Neural cell (in vitro differentiated cells): ENCODE data around the gene TPR. TPM values are rescaled to one million over a fixed set of nuclear protein-coding genes. Genes with fewer than 3 reads are reported as not detected.

Experiments
- H2AFZ ChIP-seq: fragments of 200-600, 300-800 bp; sonication (generic), shearing (Covaris generic); 2 replicates; pipeline ENCODE4 v1.6.0; 2014; ENCODE audit warnings: low read depth, mild to moderate bottlenecking, antibody characterized with exemption, low read length, moderate library complexity
- H3F3A ChIP-seq: fragments of 200-600 bp; shearing (Covaris generic); 2 replicates; pipeline ENCODE4 v1.6.1; 2016; ENCODE audit warnings: mild to moderate bottlenecking, moderate library complexity, mixed read lengths, antibody characterized with exemption, low read length; ENCODE audit not compliant: insufficient read depth, poor library complexity, severe bottlenecking
- H3K27ac ChIP-seq: fragments of 200-600, 300-800 bp; sonication (generic), shearing (Covaris generic); 2 replicates; pipeline ENCODE4 v1.5.1; 2014; ENCODE audit warnings: mild to moderate bottlenecking, low read length, moderate library complexity
- H3K27me3 ChIP-seq: fragments of 300-800, 200-600 bp; sonication (generic), shearing (Covaris generic); 2 replicates; pipeline ENCODE4 v1.6.0; 2014; ENCODE audit warnings: mild to moderate bottlenecking, low read depth, low read length, moderate library complexity; ENCODE audit not compliant: insufficient read depth
- H3K36me3 ChIP-seq: fragments of 300-800, 200-600 bp; sonication (generic), shearing (Covaris generic); 2 replicates; pipeline ENCODE4 v1.5.1; 2014; ENCODE audit warnings: mild to moderate bottlenecking, antibody characterized with exemption, low read length, moderate library complexity; ENCODE audit not compliant: insufficient read depth
- H3K4me2 ChIP-seq: fragments of 300-800, 200-600 bp; sonication (generic), shearing (Covaris generic); 2 replicates; pipeline ENCODE4 v1.6.0; 2014; ENCODE audit warnings: mild to moderate bottlenecking, low read length
- H3K4me3 ChIP-seq: fragments of 300-800, 200-600 bp; sonication (generic), shearing (Covaris generic); 2 replicates; pipeline ENCODE4 v1.5.1; 2014; ENCODE audit warnings: mild to moderate bottlenecking, low read length, moderate library complexity
- H3K79me2 ChIP-seq: fragments of 200-600 bp; shearing (Covaris generic); replicated peaks from 2 replicates; pipeline ENCODE4 v1.6.0; 2014; ENCODE audit warnings: mild to moderate bottlenecking, low read length, moderate library complexity; ENCODE audit not compliant: insufficient read depth
- H3K9ac ChIP-seq: fragments of 300-800, 200-600 bp; sonication (generic), shearing (Covaris generic); 2 replicates; pipeline ENCODE4 v1.6.1; 2016; ENCODE audit warnings: mild to moderate bottlenecking, low read length, mixed read lengths
- H3K9me2 ChIP-seq: fragments of 200-600 bp; shearing (Covaris generic); 2 replicates; pipeline ENCODE4 v1.6.1; 2016; ENCODE audit warnings: mild to moderate bottlenecking, low read length, mixed read lengths; ENCODE audit not compliant: insufficient read depth
- H3K9me3 ChIP-seq: fragments of 200-600, 300-800 bp; sonication (generic), shearing (Covaris generic); 2 replicates; pipeline ENCODE4 v1.6.1; 2016; ENCODE audit warnings: mild to moderate bottlenecking, mixed run types, low read length, moderate library complexity, mixed read lengths
- H4K20me1 ChIP-seq: fragments of 200-600 bp; shearing (Covaris generic); 2 replicates; pipeline ENCODE4 v1.6.1; 2016; ENCODE audit warnings: mild to moderate bottlenecking, mixed run types; ENCODE audit not compliant: insufficient read depth
- EP300 ChIP-seq: fragments of 450-650 bp; conservative IDR thresholded peaks from 2 replicates; pipeline ENCODE4 v1.6.1; 2014; ENCODE audit warnings: antibody characterized with exemption, mild to moderate bottlenecking, moderate library complexity; ENCODE audit not compliant: poor library complexity, severe bottlenecking
- EZH2 ChIP-seq: fragments of 200-600, 300-800 bp; shearing (Covaris generic), sonication (generic); IDR thresholded peaks from 2 replicates; pipeline ENCODE4 v1.6.1; 2014; ENCODE audit warnings: antibody characterized with exemption, low read length, borderline replicate concordance, mild to moderate bottlenecking; ENCODE audit not compliant: insufficient read depth, poor library complexity, severe bottlenecking
- MXI1 ChIP-seq: fragments of 450-650 bp; conservative IDR thresholded peaks from 2 replicates; pipeline ENCODE4 v1.6.1; 2014; ENCODE audit warnings: antibody characterized with exemption, mild to moderate bottlenecking; ENCODE audit not compliant: poor library complexity, severe bottlenecking
- POLR2AphosphoS5 ChIP-seq: IDR thresholded peaks from 2 replicates; pipeline ENCODE4 v1.6.1; 2012
- RAD21 ChIP-seq: fragments of 450-650 bp; conservative IDR thresholded peaks from 2 replicates; pipeline ENCODE4 v1.6.1; 2014; ENCODE audit warnings: antibody characterized with exemption, mild to moderate bottlenecking, moderate library complexity
- SMC3 ChIP-seq: fragments of 450-650 bp; conservative IDR thresholded peaks from 2 replicates; pipeline ENCODE4 v1.6.1; 2014; ENCODE audit warnings: antibody characterized with exemption, mild to moderate bottlenecking, moderate library complexity; ENCODE audit not compliant: poor library complexity
- TAF1 ChIP-seq: IDR thresholded peaks from 2 replicates; pipeline ENCODE4 v1.6.1; 2012; ENCODE audit warnings: low read depth
- polyA plus RNA-seq: library from polyadenylated mRNA; depleted of rRNA; stranded (reverse); fragments of >200 nt; gene quantifications from 2 replicates; pipeline ENCODE4 v1.2.3, GENCODE V29; 2014
- TF ChIP-seq, protein P1 (sequence below): IDR thresholded peaks from 2 replicates; pipeline ENCODE4 v1.6.1; 2012; ENCODE audit warnings: borderline replicate concordance
- TF ChIP-seq, protein P2 (sequence below): fragments of 450-650 bp; IDR thresholded peaks from 2 replicates; pipeline ENCODE4 v1.5.1; 2014; ENCODE audit warnings: antibody characterized with exemption, mild to moderate bottlenecking, moderate library complexity; ENCODE audit not compliant: poor library complexity, severe bottlenecking

TPR gene
- polyA plus RNA-seq, 1 donor from 2014 or later = 91.2 TPM

DNA sequence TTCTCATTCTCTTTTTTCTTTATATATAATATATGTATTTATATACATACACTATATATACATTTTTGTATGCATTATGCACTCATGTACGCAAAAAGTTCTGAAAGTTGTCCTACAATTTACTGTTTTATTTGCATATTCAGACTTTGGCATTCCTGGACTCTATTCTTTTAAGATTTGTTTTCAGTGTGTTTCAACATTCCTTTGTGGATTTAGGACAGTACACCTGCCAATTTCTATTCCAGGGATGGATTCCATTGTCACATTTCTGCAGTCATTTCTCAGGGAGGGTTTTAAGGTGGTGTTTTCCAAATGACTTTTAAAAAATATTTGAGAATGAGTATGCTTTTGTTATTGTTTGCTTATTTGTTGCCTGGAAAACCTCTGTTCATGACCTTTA lies 76.2 kb downstream of the TPR start:
- Histone ChIP-seq H3K27me3 (no peaks in the 10 kb centered on the region), H3K9me3 (no peaks in the 10 kb centered on the region), H3F3A (no peaks in the 10 kb centered on the region), H3K79me2 (no peaks in the 10 kb centered on the region), H2AFZ (no peak overlapping the region), H3K9ac (no peak overlapping the region), H3K4me3 (no peak overlapping the region), H3K36me3 (no peaks in the 10 kb centered on the region), H3K27ac (no peak overlapping the region), H4K20me1 (no peaks in the 10 kb centered on the region), H3K9me2 (no peaks in the 10 kb centered on the region), H3K4me2 (no peak overlapping the region)
- TF ChIP-seq, protein P1, sequence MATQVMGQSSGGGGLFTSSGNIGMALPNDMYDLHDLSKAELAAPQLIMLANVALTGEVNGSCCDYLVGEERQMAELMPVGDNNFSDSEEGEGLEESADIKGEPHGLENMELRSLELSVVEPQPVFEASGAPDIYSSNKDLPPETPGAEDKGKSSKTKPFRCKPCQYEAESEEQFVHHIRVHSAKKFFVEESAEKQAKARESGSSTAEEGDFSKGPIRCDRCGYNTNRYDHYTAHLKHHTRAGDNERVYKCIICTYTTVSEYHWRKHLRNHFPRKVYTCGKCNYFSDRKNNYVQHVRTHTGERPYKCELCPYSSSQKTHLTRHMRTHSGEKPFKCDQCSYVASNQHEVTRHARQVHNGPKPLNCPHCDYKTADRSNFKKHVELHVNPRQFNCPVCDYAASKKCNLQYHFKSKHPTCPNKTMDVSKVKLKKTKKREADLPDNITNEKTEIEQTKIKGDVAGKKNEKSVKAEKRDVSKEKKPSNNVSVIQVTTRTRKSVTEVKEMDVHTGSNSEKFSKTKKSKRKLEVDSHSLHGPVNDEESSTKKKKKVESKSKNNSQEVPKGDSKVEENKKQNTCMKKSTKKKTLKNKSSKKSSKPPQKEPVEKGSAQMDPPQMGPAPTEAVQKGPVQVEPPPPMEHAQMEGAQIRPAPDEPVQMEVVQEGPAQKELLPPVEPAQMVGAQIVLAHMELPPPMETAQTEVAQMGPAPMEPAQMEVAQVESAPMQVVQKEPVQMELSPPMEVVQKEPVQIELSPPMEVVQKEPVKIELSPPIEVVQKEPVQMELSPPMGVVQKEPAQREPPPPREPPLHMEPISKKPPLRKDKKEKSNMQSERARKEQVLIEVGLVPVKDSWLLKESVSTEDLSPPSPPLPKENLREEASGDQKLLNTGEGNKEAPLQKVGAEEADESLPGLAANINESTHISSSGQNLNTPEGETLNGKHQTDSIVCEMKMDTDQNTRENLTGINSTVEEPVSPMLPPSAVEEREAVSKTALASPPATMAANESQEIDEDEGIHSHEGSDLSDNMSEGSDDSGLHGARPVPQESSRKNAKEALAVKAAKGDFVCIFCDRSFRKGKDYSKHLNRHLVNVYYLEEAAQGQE = no peak
- TF ChIP-seq RAD21 (no peak), MXI1 (no peak), TAF1 (no peak), SMC3 (no peak), POLR2AphosphoS5 (no peak), EZH2 (no peak), EP300 (no peak)
- TF ChIP-seq, protein P2, sequence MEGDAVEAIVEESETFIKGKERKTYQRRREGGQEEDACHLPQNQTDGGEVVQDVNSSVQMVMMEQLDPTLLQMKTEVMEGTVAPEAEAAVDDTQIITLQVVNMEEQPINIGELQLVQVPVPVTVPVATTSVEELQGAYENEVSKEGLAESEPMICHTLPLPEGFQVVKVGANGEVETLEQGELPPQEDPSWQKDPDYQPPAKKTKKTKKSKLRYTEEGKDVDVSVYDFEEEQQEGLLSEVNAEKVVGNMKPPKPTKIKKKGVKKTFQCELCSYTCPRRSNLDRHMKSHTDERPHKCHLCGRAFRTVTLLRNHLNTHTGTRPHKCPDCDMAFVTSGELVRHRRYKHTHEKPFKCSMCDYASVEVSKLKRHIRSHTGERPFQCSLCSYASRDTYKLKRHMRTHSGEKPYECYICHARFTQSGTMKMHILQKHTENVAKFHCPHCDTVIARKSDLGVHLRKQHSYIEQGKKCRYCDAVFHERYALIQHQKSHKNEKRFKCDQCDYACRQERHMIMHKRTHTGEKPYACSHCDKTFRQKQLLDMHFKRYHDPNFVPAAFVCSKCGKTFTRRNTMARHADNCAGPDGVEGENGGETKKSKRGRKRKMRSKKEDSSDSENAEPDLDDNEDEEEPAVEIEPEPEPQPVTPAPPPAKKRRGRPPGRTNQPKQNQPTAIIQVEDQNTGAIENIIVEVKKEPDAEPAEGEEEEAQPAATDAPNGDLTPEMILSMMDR = no peak

DNA sequence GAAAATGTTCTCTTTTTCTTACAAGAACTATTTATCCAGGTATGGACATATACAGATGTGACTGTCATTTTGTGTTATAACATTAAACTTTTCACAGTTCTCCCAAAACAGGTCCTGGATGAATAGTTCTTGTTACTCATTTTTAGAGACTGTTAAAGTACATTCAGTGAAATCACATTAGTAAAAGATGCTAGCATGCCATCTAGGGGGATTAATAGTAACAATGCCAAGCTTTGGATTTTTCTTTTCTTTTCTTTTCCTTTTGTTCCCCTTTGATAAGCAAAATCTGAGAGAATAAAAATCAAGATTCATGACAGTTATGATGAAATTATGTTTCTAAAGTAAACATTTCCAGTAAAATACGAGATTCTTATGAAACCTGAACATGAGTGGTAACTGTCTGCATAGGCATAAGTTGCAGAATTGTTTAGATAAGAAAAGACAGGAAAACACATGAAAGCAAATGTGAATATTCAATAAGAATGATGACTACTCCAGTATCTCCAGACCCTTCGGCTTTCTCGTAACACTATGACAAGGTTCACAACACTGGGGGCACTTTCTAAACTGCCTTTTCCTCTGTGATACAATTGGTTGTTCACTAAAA lies 77.5 kb downstream of the TPR start:
- no peaks in the 10 kb centered on the region for H3K27me3 ChIP-seq
- no peaks in the 10 kb centered on the region for H4K20me1 ChIP-seq
- no peaks in the 10 kb centered on the region for H3K36me3 ChIP-seq
- no peak overlapping the region for H3K4me2 ChIP-seq
- TF ChIP-seq TAF1 = no peak
- TF ChIP-seq, protein P2 = no peak
- no peak for TF ChIP-seq MXI1
- no peaks in the 10 kb centered on the region for H3K9me3 ChIP-seq
- H3K27ac ChIP-seq = no peak overlapping the region
- no peak overlapping the region for H3K9ac ChIP-seq
- H3F3A ChIP-seq = no peaks in the 10 kb centered on the region
- H3K79me2 ChIP-seq = no peaks in the 10 kb centered on the region
- no peaks in the 10 kb centered on the region for H3K9me2 ChIP-seq
- H2AFZ ChIP-seq = no peak overlapping the region
- no peak overlapping the region for H3K4me3 ChIP-seq
